NCI-H226 (cell line): ENCODE results near the gene MRM3.
"Not testable (repeated sequence)": the region's sequence is repeated elsewhere in the genome, so short reads cannot be mapped to it uniquely, and the experiment has no call there.

Experiments
- DNase-seq: peaks from one replicate; pipeline ENCODE4 v3.0.0-alpha.2; 2015

The MRM3 gene

GRCh38 chr17:781805-782731, at the start of gene MRM3, which contains the start of gene GLOD4:
Gene MRM3 (plus strand): TSS chr17:782353. CDS start chr17:782379, 26 bp downstream.
Gene GLOD4 (minus strand): TSS chr17:782280. CDS start chr17:782255, 25 bp downstream.
- peak; percentile 82 for DNase-seq

GRCh38 chr17:732902-733720, 49.0 kb upstream of the MRM3 start:
- DNase-seq, result peak; percentile 26

- DNase-seq, result no peak
These were observed 48.4 kb upstream of the MRM3 start for GRCh38 chr17:733743-734142.

- DNase-seq, result no peak
These were observed 44.5 kb upstream of the MRM3 start for GRCh38 chr17:737561-738113.

- DNase-seq, result no peak
These were observed 41.7 kb upstream of the MRM3 start for GRCh38 chr17:740240-741017.

GRCh38 chr17:742147-742793, 39.9 kb upstream of the MRM3 start:
- no peak for DNase-seq

- no peak for DNase-seq
These were observed 39.0 kb upstream of the MRM3 start for GRCh38 chr17:743139-743538.

GRCh38 chr17:744937-745336, 37.2 kb upstream of the MRM3 start:
- DNase-seq, result no peak

- DNase-seq, result no peak
These were observed 36.7 kb upstream of the MRM3 start for GRCh38 chr17:745406-745805.

GRCh38 chr17:746181-746580, 36.0 kb upstream of the MRM3 start:
- no peak for DNase-seq

GRCh38 chr17:746783-747629, 35.1 kb upstream of the MRM3 start:
- DNase-seq, result no peak

- not testable (repeated sequence) for DNase-seq
These were observed 33.5 kb upstream of the MRM3 start for GRCh38 chr17:748604-749003.

GRCh38 chr17:749359-749758, 32.8 kb upstream of the MRM3 start:
- DNase-seq, result not testable (repeated sequence)

GRCh38 chr17:750431-751037, 31.6 kb upstream of the MRM3 start:
- DNase-seq, result no peak

- no peak for DNase-seq
These were observed 30.7 kb upstream of the MRM3 start for GRCh38 chr17:751269-752001.

- DNase-seq, result peak; percentile 70
These were observed 30.0 kb upstream of the MRM3 start, which contains the start of gene GEMIN4 for GRCh38 chr17:752002-752619. Gene GEMIN4 (minus strand): TSS chr17:752264. CDS start chr17:752142, 122 bp downstream.

GRCh38 chr17:752620-753219, 29.4 kb upstream of the MRM3 start:
- DNase-seq, result no peak

GRCh38 chr17:753418-753817, 28.7 kb upstream of the MRM3 start:
- no peak for DNase-seq
